Activated CD4-positive, alpha-beta T cell treated with anti-CD3 and anti-CD28 coated beads, Interleukin-10, Interleukin-2, amounts not matched to agents 100 ng/mL and 50 ng/mL, durations not matched to agents 16 hours and 8 hours (primary cell): ENCODE results near the gene BBOX1.
A peak's percentile ranks its signal among the peaks of the same experiment; 100 is the strongest.
"Not testable (repeated sequence)": the region's sequence is repeated elsewhere in the genome, so short reads cannot be mapped to it uniquely, and the experiment has no call there.

Source experiments
- DNase-seq: peaks from one replicate; pipeline ENCODE4 v3.0.0-alpha.2; 2020

BBOX1 gene

GRCh38 chr11:27138716-27139115, 98.1 kb downstream of the BBOX1 start:
- no peak for DNase-seq

- DNase-seq: no peak
Observed at GRCh38 chr11:27139742-27140367, 99.2 kb downstream of the BBOX1 start.

GRCh38 chr11:27141576-27141975, 101.0 kb downstream of the BBOX1 start:
- DNase-seq: no peak

- no peak for DNase-seq
Observed at GRCh38 chr11:27147916-27148315, 107.3 kb downstream of the BBOX1 start.

GRCh38 chr11:27148506-27148905, 107.9 kb downstream of the BBOX1 start:
- DNase-seq: no peak

- no peak for DNase-seq
Observed at GRCh38 chr11:27150098-27150497, 109.5 kb downstream of the BBOX1 start.

GRCh38 chr11:27153136-27153535, 112.5 kb downstream of the BBOX1 start:
- DNase-seq: no peak

- peak; percentile 37 for DNase-seq
Observed at GRCh38 chr11:27158456-27159334, 118.1 kb downstream of the BBOX1 start.

- DNase-seq: no peak
Observed at GRCh38 chr11:27159335-27159679, 118.7 kb downstream of the BBOX1 start.

- DNase-seq: no peak
Observed at GRCh38 chr11:27161071-27161470, 120.5 kb downstream of the BBOX1 start.

GRCh38 chr11:27162237-27162636, 121.6 kb downstream of the BBOX1 start:
- no peak for DNase-seq

- no peak for DNase-seq
Observed at GRCh38 chr11:27166130-27166529, 125.5 kb downstream of the BBOX1 start.

GRCh38 chr11:27171376-27171958, 130.9 kb downstream of the BBOX1 start:
- no peak for DNase-seq

GRCh38 chr11:27173545-27173944, 132.9 kb downstream of the BBOX1 start:
- DNase-seq: no peak

GRCh38 chr11:27174021-27174420, 133.4 kb downstream of the BBOX1 start:
- no peak for DNase-seq

GRCh38 chr11:27174672-27175210, 134.1 kb downstream of the BBOX1 start:
- no peak for DNase-seq

GRCh38 chr11:27175562-27175961, 134.9 kb downstream of the BBOX1 start:
- not testable (repeated sequence) for DNase-seq
